DOHH2 (cell line): ENCODE results near the gene WDR27.

Experiments
- H3F3A ChIP-seq: fragments of 200-600 bp; sonication (generic), shearing (Covaris generic); 2 replicates; pipeline ENCODE4 v1.6.0; 2016; ENCODE audit warnings: antibody characterized with exemption, mild to moderate bottlenecking; ENCODE audit not compliant: control insufficient read depth, insufficient read depth
- H3K27ac ChIP-seq: fragments of 200-600 bp; sonication (generic); 2 replicates; pipeline ENCODE4 v1.5.1; 2014; ENCODE audit warnings: low read depth, mild to moderate bottlenecking, low read length, moderate library complexity
- H3K27me3 ChIP-seq: fragments of 200-600 bp; sonication (generic); 2 replicates; pipeline ENCODE4 v1.6.1; 2014; ENCODE audit warnings: mild to moderate bottlenecking, low read length, mixed read lengths; ENCODE audit not compliant: control insufficient read depth
- H3K36me3 ChIP-seq: fragments of 200-600 bp; sonication (generic); 2 replicates; pipeline ENCODE4 v1.6.1; 2014; ENCODE audit warnings: mild to moderate bottlenecking, low read length, moderate library complexity, mixed read lengths; ENCODE audit not compliant: control insufficient read depth
- H3K4me1 ChIP-seq: fragments of 200-600 bp; sonication (generic); 2 replicates; pipeline ENCODE4 v1.6.1; 2014; ENCODE audit warnings: mild to moderate bottlenecking, low read length, mixed read lengths; ENCODE audit not compliant: control insufficient read depth
- H3K4me2 ChIP-seq: fragments of 200-600 bp; sonication (generic); 2 replicates; pipeline ENCODE4 v1.6.0; 2014; ENCODE audit warnings: mild to moderate bottlenecking, low read length, moderate library complexity
- H3K4me3 ChIP-seq: fragments of 200-600 bp; sonication (generic); 2 replicates; pipeline ENCODE4 v1.5.1; 2014; ENCODE audit warnings: mild to moderate bottlenecking, low read length, mixed read lengths
- H3K79me2 ChIP-seq: fragments of 200-600 bp; sonication (generic); 2 replicates; pipeline ENCODE4 v1.6.1; 2014; ENCODE audit warnings: mild to moderate bottlenecking, low read length, mixed read lengths; ENCODE audit not compliant: control insufficient read depth
- H3K9me2 ChIP-seq: fragments of 200-600 bp; sonication (generic); replicated peaks from 2 replicates; pipeline ENCODE4 v1.6.1; 2014; ENCODE audit warnings: mild to moderate bottlenecking, low read length, mixed read lengths; ENCODE audit not compliant: control insufficient read depth
- H3K9me3 ChIP-seq: fragments of 200-600 bp; sonication (generic); 2 replicates; pipeline ENCODE4 v1.6.1; 2014; ENCODE audit warnings: antibody characterized with exemption, low read length, mixed read lengths; ENCODE audit not compliant: control insufficient read depth, insufficient read depth
- H4K20me1 ChIP-seq: fragments of 200-600 bp; sonication (generic); 2 replicates; pipeline ENCODE4 v1.6.0; 2014; ENCODE audit warnings: low read depth, mild to moderate bottlenecking, antibody characterized with exemption, low read length, moderate library complexity; ENCODE audit not compliant: control insufficient read depth, insufficient read depth
- CTCF ChIP-seq: fragments of 200-600 bp; sonication (generic); IDR thresholded peaks from one replicate; pipeline ENCODE4 v1.5.1; 2014; ENCODE audit warnings: antibody characterized with exemption, mild to moderate bottlenecking, low read depth, low read length; ENCODE audit not compliant: poor library complexity, severe bottlenecking
- EZH2phosphoT487 ChIP-seq: fragments of 200-600 bp; sonication (generic); IDR thresholded peaks from 2 replicates; pipeline ENCODE4 v1.6.1; 2017; ENCODE audit warnings: borderline replicate concordance, mild to moderate bottlenecking, antibody characterized with exemption, low read length, moderate library complexity, mixed read lengths

WDR27 gene

GRCh38 chr6:169669147-169669546, 32.7 kb downstream of the WDR27 start:
- no peak overlapping the region for H3K4me3 ChIP-seq
- H4K20me1 ChIP-seq = 0 out of 2 replicates have a peak, but pooled peaks cover 4% of the 10 kb centered on the region
- no peaks in the 10 kb centered on the region for H3K79me2 ChIP-seq
- H3K4me1 ChIP-seq = no peaks in the 10 kb centered on the region
- H3K27ac ChIP-seq = no peak overlapping the region
- peaks cover 66% of the 10 kb centered on the region for H3K36me3 ChIP-seq
- TF ChIP-seq CTCF (no peak), EZH2phosphoT487 (no peak)
- no peaks in the 10 kb centered on the region for H3K9me2 ChIP-seq
- H3K9me3 ChIP-seq = no peaks in the 10 kb centered on the region
- no peaks in the 10 kb centered on the region for H3K27me3 ChIP-seq
- no peak overlapping the region for H3K4me2 ChIP-seq
- no peaks in the 10 kb centered on the region for H3F3A ChIP-seq

- H3K27me3 ChIP-seq = no peaks in the 10 kb centered on the region
- no peaks in the 10 kb centered on the region for H3K9me2 ChIP-seq
- TF ChIP-seq EZH2phosphoT487 (no peak), CTCF (no peak)
- H3K4me3 ChIP-seq = no peak overlapping the region
- peaks cover 74% of the 10 kb centered on the region for H3K36me3 ChIP-seq
- H3K79me2 ChIP-seq = no peaks in the 10 kb centered on the region
- H3K27ac ChIP-seq = no peak overlapping the region
- 0 out of 2 replicates have a peak, but pooled peaks cover 4% of the 10 kb centered on the region for H4K20me1 ChIP-seq
- no peaks in the 10 kb centered on the region for H3K4me1 ChIP-seq
- no peaks in the 10 kb centered on the region for H3F3A ChIP-seq
- H3K9me3 ChIP-seq = no peaks in the 10 kb centered on the region
- no peak overlapping the region for H3K4me2 ChIP-seq
Measured at GRCh38 chr6:169668203-169668847, 33.5 kb downstream of the WDR27 start.

- H3K4me3 ChIP-seq = no peak overlapping the region
- H3K36me3 ChIP-seq = peaks cover 73% of the 10 kb centered on the region
- no peak for TF ChIP-seq EZH2phosphoT487
Measured at GRCh38 chr6:169667716-169668115, 34.1 kb downstream of the WDR27 start.

GRCh38 chr6:169666441-169666840, 35.4 kb downstream of the WDR27 start:
- H3K4me2 ChIP-seq = no peak overlapping the region
- TF ChIP-seq EZH2phosphoT487 (no peak), CTCF (no peak)
- peaks cover 67% of the 10 kb centered on the region for H3K36me3 ChIP-seq

More at GRCh38 chr6:169667716-169668115, 34.1 kb downstream of the WDR27 start:
- H3K9me3 ChIP-seq = no peaks in the 10 kb centered on the region
- no peaks in the 10 kb centered on the region for H3K27me3 ChIP-seq
- H4K20me1 ChIP-seq = 0 out of 2 replicates have a peak, but pooled peaks cover 2% of the 10 kb centered on the region
- H3K4me1 ChIP-seq = no peaks in the 10 kb centered on the region
- no peak overlapping the region for H3K27ac ChIP-seq
- H3K79me2 ChIP-seq = no peaks in the 10 kb centered on the region
- no peak overlapping the region for H3K4me2 ChIP-seq
- no peaks in the 10 kb centered on the region for H3F3A ChIP-seq
- no peaks in the 10 kb centered on the region for H3K9me2 ChIP-seq

More at GRCh38 chr6:169666441-169666840, 35.4 kb downstream of the WDR27 start:
- Histone ChIP-seq H3K27me3 (no peaks in the 10 kb centered on the region), H3K9me2 (no peaks in the 10 kb centered on the region), H3K79me2 (no peaks in the 10 kb centered on the region), H3K27ac (no peak overlapping the region), H3K4me1 (no peaks in the 10 kb centered on the region), H4K20me1 (no peaks in the 10 kb centered on the region), H3K4me3 (no peak overlapping the region), H3F3A (no peaks in the 10 kb centered on the region), H3K9me3 (no peaks in the 10 kb centered on the region)
